HepG2 (cell line): Measurements from ENCODE around the gene COPZ2. TPM values are rescaled to one million over a fixed set of nuclear protein-coding genes. Genes with fewer than 3 reads are reported as not detected.

Source experiments
- DMTF1 ChIP-seq: sonication (generic); formaldehyde crosslinking; IDR thresholded peaks from 2 replicates; pipeline ENCODE4 v1.4.0; 2020; ENCODE audit warnings: mild to moderate bottlenecking, missing genetic modification reagents
- DZIP1 ChIP-seq: sonication (generic); formaldehyde crosslinking; IDR thresholded peaks from 2 replicates; pipeline ENCODE4 v1.5.0; 2020; ENCODE audit warnings: mild to moderate bottlenecking, missing genetic modification reagents
- JDP2 ChIP-seq: sonication (generic); formaldehyde crosslinking; IDR thresholded peaks from 2 replicates; pipeline ENCODE4 v1.8.1; 2022; ENCODE audit warnings: missing genetic modification reagents, borderline replicate concordance
- RBM39 ChIP-seq: fragments of 200-400 bp; formaldehyde crosslinking; IDR thresholded peaks from one replicate; pipeline ENCODE4 v1.6.1; 2018; ENCODE audit warnings: antibody characterized with exemption, mild to moderate bottlenecking, low read depth, low read length; ENCODE audit not compliant: poor library complexity, severe bottlenecking
- SIN3A ChIP-seq: IDR thresholded peaks from 2 replicates; pipeline ENCODE4 v1.6.1; 2011; ENCODE audit warnings: low read depth, mild to moderate bottlenecking, control low read depth, low read length, borderline replicate concordance
- SOX6 ChIP-seq, 2 experiments: fragments of 450-650 bp in 1 of 2; sonication (generic) in 1 of 2; formaldehyde crosslinking in 1 of 2; IDR thresholded peaks; 2 replicates each; pipeline versions ENCODE4 v1.4.0 to v1.6.1; 2017 to 2020; ENCODE audit warnings: antibody characterized with exemption in 1 of 2, mild to moderate bottlenecking in 1 of 2, missing genetic modification reagents in 1 of 2
- YEATS4 ChIP-seq: sonication (generic); formaldehyde crosslinking; IDR thresholded peaks from 2 replicates; pipeline ENCODE4 v1.4.0; 2020; ENCODE audit warnings: missing genetic modification reagents, borderline replicate concordance
- ZNF160 ChIP-seq: sonication (generic); formaldehyde crosslinking; IDR thresholded peaks from 2 replicates; pipeline ENCODE4 v1.8.0; 2022; ENCODE audit warnings: mild to moderate bottlenecking, inconsistent platforms, missing genetic modification reagents
- ZNF282 ChIP-seq: fragments of 450-650 bp; IDR thresholded peaks from 2 replicates; pipeline ENCODE4 v1.6.1; 2018; ENCODE audit not compliant: partially characterized antibody
- ZNF432 ChIP-seq: sonication (generic); formaldehyde crosslinking; IDR thresholded peaks from 2 replicates; pipeline ENCODE4 v1.5.0; 2020; ENCODE audit warnings: missing genetic modification reagents, mild to moderate bottlenecking, borderline replicate concordance
- ZNF580 ChIP-seq: IDR thresholded peaks from 2 replicates; pipeline ENCODE4 v1.6.1; 2016; ENCODE audit warnings: low read depth, borderline replicate concordance
- ZNF674 ChIP-seq: sonication (generic); formaldehyde crosslinking; IDR thresholded peaks from 2 replicates; pipeline ENCODE4 v1.5.0; 2020; ENCODE audit warnings: low read depth, mild to moderate bottlenecking, missing genetic modification reagents
- ZNF746 ChIP-seq: sonication (generic); formaldehyde crosslinking; IDR thresholded peaks from 2 replicates; pipeline ENCODE4 v1.8.0; 2022; ENCODE audit warnings: mild to moderate bottlenecking, missing genetic modification reagents
- ZNF776 ChIP-seq: sonication (generic); formaldehyde crosslinking; IDR thresholded peaks from 2 replicates; pipeline ENCODE4 v1.4.0; 2020; ENCODE audit warnings: mild to moderate bottlenecking, missing genetic modification reagents
- ZNF782 ChIP-seq: sonication (generic); formaldehyde crosslinking; IDR thresholded peaks from 2 replicates; pipeline ENCODE4 v1.4.0; 2020; ENCODE audit warnings: missing genetic modification reagents, mild to moderate bottlenecking, borderline replicate concordance
- ZSCAN21 ChIP-seq: sonication (generic); formaldehyde crosslinking; IDR thresholded peaks from 2 replicates; pipeline ENCODE4 v1.8.0; 2022; ENCODE audit warnings: mild to moderate bottlenecking, missing genetic modification reagents, moderate library complexity, borderline replicate concordance
- polyA plus RNA-seq, 8 experiments: library from polyadenylated mRNA; depleted of rRNA in 3 of 8; stranded (reverse) in 7 of 8; unstranded in 1 of 8; fragments of >200 nt; fragmentation: Illumina TruSeq in 4 of 8; extraction: Trizol in 4 of 8; gene quantifications; 2 replicates each; pipeline versions ENCODE4 v1.2.1 to v1.2.3, GENCODE V29; 2011 to 2016; ENCODE audit warnings: low read depth in 4 of 8, missing spikeins in 1 of 8, mixed read lengths in 1 of 8; ENCODE audit not compliant: insufficient read depth in 1 of 8
- total RNA-seq, 5 experiments: library from RNA; depleted of rRNA; stranded (reverse); fragments of >200 nt; fragmentation: Illumina TruSeq; extraction: Trizol; gene quantifications; 2 replicates each; pipeline ENCODE4 v1.2.3, GENCODE V29; 2016; ENCODE audit warnings: low read depth in 1 of 5
- TF ChIP-seq, protein P1 (sequence below): sonication (generic); formaldehyde crosslinking; IDR thresholded peaks from 2 replicates; pipeline ENCODE4 v1.4.0; 2020; ENCODE audit warnings: missing genetic modification reagents
- TF ChIP-seq, protein P2 (sequence below): fragments of 450-650 bp; IDR thresholded peaks from 2 replicates; pipeline ENCODE4 v1.6.1; 2017; ENCODE audit warnings: mild to moderate bottlenecking

COPZ2 gene
- total and polyA plus RNA-seq, 2 of the 13 experiments (the other 11 are each of a cell fraction or from before 2014, with no cell fraction given): 0.61 to 1.5 TPM

DNA sequence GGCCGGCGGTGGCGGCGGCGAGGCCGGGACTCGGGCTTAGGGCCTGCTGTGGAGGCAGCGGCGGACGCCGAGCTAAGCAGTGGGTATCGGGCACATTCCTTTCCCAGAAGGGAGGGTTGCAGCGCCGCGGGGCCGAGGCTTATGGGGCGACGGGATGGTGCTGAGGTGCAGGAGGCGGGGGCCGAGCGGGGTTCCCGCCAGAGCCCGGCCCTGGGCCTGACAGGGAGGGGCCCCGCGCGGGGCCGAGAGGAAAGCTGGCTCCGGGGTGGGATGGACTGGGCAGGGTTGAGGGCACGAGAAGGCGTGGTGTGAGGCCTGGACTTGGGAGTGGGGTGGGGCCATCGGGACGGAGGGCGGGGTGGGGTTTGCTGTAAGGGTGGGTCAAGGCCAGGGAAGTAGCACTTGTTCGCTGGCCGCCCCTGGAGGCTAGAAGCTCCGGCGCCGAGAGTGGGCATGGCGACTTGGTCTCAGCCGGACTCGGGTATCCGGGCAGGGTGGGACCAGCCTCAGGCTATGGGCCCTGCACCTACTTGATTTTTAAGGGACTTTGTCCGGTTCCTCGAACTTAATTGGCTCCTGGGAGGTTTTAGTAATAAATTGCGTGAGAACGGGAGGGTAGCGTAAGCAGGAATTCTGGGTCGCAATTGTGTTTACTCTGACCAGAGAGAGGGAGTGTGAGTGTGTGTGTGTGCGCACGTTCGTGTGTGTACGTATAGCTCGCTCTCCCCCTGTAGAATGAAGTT lies 11.0 kb upstream of the COPZ2 start (continued):
- TF ChIP-seq DZIP1 (CRISPR knock-in tag) (no peak), ZNF782 (CRISPR knock-in tag) (0 out of 2 replicates have a peak, but pooled peaks have one; percentile 22), ZNF282 (no peak), DMTF1 (no peak), ZNF776 (CRISPR knock-in tag) (peak; percentile 75; the same call in 1 of the 2 replicates), JDP2 (no peak), SOX6 (IDR thresholded peaks at IDR 0.05) (no peak), SOX6 (CRISPR knock-in tag; IDR thresholded peaks at IDR 0.05) (peak; percentile 54), ZNF580 (CRISPR knock-in tag) (peak; percentile 63), SIN3A (peak; percentile 75), ZSCAN21 (CRISPR knock-in tag) (peak; percentile 65; the same call in 1 of the 2 replicates), ZNF674 (no peak), YEATS4 (CRISPR knock-in tag) (peak; percentile 23), ZNF160 (no peak; the same call in 1 of the 2 replicates), ZNF432 (CRISPR knock-in tag) (no peak), RBM39 (no peak), ZNF746 (CRISPR knock-in tag) (peak; percentile 32; the same call in 1 of the 2 replicates)
- TF ChIP-seq, protein P1, sequence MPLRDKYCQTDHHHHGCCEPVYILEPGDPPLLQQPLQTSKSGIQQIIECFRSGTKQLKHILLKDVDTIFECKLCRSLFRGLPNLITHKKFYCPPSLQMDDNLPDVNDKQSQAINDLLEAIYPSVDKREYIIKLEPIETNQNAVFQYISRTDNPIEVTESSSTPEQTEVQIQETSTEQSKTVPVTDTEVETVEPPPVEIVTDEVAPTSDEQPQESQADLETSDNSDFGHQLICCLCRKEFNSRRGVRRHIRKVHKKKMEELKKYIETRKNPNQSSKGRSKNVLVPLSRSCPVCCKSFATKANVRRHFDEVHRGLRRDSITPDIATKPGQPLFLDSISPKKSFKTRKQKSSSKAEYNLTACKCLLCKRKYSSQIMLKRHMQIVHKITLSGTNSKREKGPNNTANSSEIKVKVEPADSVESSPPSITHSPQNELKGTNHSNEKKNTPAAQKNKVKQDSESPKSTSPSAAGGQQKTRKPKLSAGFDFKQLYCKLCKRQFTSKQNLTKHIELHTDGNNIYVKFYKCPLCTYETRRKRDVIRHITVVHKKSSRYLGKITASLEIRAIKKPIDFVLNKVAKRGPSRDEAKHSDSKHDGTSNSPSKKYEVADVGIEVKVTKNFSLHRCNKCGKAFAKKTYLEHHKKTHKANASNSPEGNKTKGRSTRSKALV (CRISPR knock-in tag): no peak
- TF ChIP-seq, protein P2, sequence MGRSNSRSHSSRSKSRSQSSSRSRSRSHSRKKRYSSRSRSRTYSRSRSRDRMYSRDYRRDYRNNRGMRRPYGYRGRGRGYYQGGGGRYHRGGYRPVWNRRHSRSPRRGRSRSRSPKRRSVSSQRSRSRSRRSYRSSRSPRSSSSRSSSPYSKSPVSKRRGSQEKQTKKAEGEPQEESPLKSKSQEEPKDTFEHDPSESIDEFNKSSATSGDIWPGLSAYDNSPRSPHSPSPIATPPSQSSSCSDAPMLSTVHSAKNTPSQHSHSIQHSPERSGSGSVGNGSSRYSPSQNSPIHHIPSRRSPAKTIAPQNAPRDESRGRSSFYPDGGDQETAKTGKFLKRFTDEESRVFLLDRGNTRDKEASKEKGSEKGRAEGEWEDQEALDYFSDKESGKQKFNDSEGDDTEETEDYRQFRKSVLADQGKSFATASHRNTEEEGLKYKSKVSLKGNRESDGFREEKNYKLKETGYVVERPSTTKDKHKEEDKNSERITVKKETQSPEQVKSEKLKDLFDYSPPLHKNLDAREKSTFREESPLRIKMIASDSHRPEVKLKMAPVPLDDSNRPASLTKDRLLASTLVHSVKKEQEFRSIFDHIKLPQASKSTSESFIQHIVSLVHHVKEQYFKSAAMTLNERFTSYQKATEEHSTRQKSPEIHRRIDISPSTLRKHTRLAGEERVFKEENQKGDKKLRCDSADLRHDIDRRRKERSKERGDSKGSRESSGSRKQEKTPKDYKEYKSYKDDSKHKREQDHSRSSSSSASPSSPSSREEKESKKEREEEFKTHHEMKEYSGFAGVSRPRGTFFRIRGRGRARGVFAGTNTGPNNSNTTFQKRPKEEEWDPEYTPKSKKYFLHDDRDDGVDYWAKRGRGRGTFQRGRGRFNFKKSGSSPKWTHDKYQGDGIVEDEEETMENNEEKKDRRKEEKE: no peak
